ENCODE data around the gene MICA.
A peak's percentile ranks its signal among the peaks of the same experiment; 100 is the strongest.

Gene MICA

GRCh38 chr6:31403283-31404060 is at the start of gene MICA:
MICA (plus strand) TSS chr6:31403595; CDS start chr6:31403633, 38 bp downstream.
- peak; percentile 72 to 89 for DNase-seq

GRCh38 chr6:31354158-31354863 is 49.1 kb upstream of the MICA start:
- DNase-seq, result peak in 1 of 2 donors; percentile 53

DNA sequence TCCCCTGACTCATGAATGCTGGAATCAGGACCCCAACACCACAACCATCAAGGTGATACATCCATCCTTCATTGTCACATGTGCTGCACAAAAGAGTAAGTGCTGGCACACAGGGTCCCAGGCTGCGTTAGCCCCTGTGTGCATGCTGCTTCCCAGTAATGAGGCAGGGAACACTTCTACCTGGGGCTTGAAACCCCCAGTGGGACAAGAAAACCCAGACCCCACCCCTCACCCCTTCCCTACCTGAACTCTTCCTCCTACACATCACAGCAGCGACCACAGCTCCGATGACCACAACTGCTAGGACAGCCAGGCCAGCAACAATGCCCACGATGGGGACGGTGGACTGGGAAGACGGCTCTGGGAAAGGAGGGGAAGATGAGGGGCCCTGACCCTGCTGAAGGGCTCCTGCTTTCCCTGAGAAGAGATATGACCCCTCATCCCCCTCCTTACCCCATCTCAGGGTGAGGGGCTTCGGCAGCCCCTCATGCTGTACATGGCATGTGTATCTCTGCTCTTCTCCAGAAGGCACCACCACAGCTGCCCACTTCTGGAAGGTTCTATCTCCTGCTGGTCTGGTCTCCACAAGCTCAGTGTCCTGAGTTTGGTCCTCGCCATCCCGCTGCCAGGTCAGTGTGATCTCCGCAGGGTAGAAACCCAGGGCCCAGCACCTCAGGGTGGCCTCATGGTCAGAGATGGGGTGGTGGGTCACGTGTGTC is 48.4 kb upstream of the MICA start:
- DNase-seq, result no peak

DNA sequence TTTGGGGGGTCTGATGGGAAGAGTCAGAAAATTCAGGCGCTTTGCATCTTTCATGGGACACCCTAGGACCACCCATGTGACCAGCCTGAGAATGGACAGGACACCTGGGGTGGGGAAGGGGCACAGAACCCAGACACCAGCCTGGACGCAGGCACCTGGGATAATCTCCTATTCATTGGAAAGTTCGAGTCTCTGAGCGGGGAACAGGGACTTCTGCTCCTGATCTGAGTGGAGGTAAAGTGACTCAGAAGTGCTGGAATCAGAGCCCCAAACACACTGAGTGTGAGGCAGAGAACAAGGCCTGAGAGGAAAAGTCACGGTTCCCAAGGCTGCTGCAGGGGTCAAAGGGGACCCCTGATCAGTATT is 47.8 kb upstream of the MICA start:
- no peak for DNase-seq

DNA sequence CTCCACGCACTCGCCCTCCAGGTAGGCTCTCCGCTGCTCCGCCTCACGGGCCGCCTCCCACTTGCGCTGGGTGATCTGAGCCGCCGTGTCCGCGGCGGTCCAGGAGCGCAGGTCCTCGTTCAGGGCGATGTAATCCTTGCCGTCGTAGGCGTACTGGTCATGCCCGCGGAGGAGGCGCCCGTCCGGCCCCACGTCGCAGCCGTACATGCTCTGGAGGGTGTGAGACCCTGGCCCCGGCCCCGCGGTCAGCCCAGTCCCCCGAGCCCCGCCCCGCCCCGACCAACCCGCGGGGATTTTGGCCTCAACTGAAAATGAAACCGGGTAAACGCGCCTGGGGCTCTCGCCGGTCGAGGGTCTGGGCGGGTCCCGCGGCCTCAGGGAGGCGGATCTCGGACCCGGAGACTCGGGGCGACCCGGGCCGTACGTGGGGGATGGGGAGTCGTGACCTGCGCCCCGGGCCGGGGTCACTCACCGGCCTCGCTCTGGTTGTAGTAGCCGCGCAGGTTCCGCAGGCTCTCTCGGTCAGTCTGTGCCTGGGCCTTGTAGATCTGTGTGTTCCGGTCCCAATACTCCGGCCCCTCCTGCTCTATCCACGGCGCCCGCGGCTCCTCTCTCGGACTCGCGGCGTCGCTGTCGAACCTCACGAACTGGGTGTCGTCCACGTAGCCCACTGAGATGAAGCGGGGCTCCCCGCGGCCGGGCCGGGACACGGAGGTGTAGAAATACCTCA is 47.0 kb upstream of the MICA start:
- peak; percentile 39 to 43 for DNase-seq

DNA sequence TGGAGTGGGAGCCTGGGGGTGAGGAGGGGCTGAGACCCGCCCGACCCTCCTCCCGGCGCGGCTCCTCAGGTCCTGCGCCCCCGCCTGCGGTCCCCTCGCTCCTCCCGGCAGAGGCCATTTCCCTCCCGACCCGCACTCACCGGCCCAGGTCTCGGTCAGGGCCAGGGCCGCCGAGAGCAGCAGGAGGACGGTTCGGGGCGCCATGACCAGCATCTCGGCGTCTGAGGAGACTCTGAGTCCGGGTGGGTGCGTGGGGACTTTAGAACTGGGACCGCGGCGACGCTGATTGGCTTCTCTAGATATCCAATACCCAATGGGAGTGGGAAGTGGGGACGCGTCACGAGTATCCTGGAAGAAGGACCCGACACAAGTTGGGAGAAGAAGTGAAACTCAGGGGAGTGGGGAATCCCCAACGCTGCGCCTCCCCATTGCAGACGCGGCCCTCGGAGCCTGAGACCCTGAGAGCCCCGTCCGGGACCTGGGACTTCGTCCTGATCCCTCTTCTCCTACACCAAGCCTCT is 46.4 kb upstream of the MICA start, which contains the start of gene HLA-B:
HLA-B (minus strand) TSS at position 234 of the 521 bp plus-strand sequence; CDS start at position 213, 21 bp downstream.
- DNase-seq, result peak; percentile 89 to 100

GRCh38 chr6:31357886-31358285 is 45.5 kb upstream of the MICA start:
- no peak for DNase-seq

GRCh38 chr6:31358302-31358701 is 45.1 kb upstream of the MICA start:
- no peak for DNase-seq

- no peak for DNase-seq
These were observed 43.8 kb upstream of the MICA start for GRCh38 chr6:31359581-31359980.

DNA sequence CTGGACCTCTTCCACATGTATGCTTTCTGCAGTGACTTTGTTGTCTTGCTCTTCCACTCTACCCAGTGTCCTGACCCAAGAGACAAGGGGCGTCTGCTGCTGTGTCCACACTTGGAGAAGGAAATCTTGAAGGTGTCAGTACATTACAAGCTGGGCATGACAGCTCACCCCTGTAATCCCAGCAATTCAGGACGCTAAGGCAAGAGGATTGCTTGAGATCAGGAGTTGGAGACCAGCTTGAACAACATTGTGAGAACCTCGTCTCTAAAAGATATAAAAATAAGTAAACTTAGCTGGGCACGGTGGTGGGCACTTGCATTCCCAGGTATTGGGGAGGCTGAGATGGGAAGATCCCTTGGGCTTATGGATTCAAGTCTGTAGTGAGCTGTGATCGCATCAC is 40.6 kb upstream of the MICA start:
- no peak for DNase-seq

GRCh38 chr6:31363811-31364210 is 39.6 kb upstream of the MICA start:
- DNase-seq, result peak; percentile 58 to 80

DNA sequence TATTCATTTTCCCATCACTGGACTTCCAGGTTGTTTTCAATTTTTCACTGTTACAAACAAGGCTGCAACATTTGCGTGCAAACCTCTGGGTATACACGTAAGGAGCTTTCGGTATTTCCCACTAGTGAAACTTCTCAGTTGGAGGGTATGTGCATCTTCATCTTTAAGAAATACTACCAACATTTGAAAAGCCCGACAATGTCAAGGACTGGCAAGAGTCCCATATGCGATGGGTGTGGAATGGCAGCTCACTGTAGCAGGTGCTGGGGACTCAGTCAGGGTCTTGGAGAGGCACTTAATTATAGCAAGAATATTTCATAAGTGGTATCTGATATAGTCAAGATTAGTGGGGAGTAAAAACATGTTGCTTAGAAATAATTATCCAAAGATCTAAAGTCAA is 37.5 kb upstream of the MICA start:
- DNase-seq, result no peak

DNA sequence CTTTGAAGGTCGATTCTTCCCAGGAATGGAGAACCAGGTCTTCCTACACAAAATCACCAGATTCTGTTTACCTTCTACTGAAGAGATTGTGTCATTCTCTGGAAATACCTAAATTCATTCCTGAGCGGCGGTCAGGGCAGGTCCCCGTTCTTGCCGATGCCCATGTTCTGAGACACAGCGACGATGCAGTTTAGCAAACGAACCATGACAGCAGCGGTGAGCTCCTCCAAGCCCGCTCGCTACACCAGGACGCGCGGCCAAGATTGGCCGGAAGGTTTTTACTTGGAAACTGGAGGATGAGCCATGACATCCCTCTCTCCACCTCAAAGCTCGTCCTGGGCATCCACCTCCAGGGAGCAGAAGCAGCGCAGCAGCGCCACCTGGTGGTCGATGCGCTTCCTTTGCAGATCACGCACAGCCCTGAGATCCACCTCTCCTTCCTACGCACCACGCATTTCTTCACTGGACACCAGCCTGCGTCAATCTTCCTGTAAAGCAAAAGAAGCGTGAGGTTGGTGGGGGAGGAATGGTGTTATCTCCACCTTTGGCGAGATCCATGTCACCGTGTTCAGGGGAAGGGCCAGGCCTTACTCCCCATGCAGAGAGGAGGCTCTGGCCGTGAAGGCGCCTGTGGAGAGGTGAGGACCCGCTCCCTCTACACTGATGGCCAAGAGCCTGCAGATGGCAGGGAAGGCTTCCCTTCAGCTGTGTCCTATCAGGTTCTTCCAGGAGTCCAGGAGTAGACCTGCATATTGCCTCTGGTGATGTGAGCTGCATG is 36.5 kb upstream of the MICA start:
- peak; percentile 81 to 97 for DNase-seq

- DNase-seq, result no peak
These were observed 34.9 kb upstream of the MICA start for GRCh38 chr6:31368461-31368860.

GRCh38 chr6:31374118-31374517 is 29.3 kb upstream of the MICA start:
- peak in 1 of 2 donors; percentile 28 for DNase-seq

DNA sequence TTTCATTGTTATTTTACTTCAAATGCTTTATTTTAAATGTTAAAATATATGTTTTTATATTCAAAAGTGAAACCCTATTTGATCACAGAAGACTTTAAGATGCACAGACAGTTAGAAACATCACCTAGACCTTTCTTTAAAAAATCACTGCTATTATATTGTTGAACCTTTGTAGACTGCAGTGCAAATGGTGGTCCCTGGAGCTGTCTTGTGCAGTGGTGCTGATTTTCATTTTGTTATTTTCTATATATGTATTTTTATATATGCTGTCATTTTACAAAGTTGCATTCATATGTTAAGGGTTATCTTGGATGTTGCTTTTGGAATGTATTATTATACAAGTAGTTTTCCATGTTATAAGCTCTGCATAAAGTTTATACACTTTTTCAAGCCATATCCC is 27.7 kb upstream of the MICA start:
- no peak for DNase-seq

DNA sequence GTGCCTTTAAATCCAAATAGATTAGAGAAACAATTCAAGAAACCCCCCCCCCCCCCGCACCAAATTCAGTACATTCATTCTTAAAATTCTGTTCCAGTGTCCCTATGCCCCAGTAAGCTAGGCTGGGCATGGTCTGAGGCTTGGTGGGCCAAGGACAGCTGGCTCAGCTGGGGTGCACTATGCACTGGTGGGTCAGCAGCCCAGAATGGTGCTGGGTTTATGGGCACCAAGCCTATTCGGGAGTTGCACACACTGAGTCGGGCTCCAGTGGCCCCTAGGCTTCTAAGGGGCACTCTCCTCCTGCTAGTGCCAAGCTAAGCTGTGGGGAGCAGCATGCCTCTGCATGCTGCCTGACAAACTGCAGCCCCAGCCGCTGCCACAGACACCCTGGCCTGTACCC is 26.4 kb upstream of the MICA start:
- DNase-seq, result no peak

DNA sequence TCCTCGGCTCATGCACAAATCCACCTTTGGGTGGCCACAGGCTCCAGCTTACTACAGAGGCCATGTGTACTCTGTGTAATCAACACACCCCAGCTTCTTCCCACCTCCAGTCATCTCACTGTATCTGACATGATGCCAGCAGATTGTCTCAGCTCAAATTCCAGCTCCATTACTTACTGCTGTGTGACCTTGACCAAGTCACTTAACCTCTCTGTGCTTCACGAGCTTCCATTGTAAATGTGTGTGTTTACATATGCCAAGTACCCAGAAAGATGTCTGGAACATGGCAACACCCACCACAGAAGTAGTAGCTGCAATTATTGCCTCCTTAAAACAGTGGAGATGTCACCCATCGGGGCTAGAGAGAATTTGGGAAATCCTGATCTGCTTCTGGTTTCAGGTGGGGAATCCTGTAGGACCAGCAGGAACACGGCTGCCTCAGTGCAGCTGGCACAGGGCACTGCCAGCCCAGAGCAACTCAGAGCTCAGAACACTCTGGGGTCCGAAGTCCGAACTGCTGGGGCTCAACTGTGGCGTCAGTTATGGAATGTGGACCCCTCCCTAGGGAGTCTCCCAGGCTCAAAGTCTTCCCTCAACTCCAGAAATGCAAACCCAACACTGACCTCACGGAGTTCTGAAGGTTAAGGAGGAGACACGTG is 25.2 kb upstream of the MICA start:
- DNase-seq, result no peak

- no peak for DNase-seq
These were observed 24.7 kb upstream of the MICA start for GRCh38 chr6:31378721-31379103.

- DNase-seq, result no peak
These were observed 23.5 kb upstream of the MICA start for GRCh38 chr6:31379850-31380249.

- DNase-seq, result no peak
These were observed 21.7 kb upstream of the MICA start for GRCh38 chr6:31381666-31382065.
